Measurements from ENCODE around the gene C11orf21.

DNA sequence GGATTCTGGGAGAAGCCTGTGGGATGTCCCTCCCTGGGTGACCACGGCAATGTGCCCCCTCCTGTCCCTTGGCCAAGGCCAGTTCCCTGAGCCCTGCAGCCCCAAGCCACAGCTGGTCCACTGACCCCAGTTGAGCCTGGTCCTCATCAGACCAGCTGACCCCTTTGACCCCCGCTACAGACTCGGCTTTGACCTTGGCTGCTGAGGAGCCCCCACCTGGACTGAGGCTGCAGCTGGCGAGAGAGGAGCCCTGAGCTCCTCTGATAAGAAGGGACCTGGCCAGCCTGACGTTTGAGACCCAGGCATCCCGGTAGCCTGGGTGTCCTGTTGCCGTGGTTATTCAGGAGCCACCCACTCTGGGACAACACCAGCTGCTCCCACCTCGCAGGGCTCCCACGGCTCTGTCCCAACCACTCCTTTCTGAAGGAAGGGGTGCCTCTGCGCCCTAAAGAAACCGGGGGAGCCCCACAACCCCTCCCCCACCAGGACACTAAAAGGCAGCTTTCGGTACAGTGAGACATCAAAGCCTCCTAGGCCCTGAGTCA is 34.3 kb downstream of the C11orf21 start:
- TF ChIP-seq, protein P1, sequence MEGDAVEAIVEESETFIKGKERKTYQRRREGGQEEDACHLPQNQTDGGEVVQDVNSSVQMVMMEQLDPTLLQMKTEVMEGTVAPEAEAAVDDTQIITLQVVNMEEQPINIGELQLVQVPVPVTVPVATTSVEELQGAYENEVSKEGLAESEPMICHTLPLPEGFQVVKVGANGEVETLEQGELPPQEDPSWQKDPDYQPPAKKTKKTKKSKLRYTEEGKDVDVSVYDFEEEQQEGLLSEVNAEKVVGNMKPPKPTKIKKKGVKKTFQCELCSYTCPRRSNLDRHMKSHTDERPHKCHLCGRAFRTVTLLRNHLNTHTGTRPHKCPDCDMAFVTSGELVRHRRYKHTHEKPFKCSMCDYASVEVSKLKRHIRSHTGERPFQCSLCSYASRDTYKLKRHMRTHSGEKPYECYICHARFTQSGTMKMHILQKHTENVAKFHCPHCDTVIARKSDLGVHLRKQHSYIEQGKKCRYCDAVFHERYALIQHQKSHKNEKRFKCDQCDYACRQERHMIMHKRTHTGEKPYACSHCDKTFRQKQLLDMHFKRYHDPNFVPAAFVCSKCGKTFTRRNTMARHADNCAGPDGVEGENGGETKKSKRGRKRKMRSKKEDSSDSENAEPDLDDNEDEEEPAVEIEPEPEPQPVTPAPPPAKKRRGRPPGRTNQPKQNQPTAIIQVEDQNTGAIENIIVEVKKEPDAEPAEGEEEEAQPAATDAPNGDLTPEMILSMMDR (IDR thresholded peaks at IDR 0.05; ENCODE audit: poor library complexity): no peak
- TF ChIP-seq EZH2 (IDR thresholded peaks at IDR 0.05; ENCODE audit: borderline replicate concordance) (no peak), EZH2phosphoT487 (IDR thresholded peaks at IDR 0.05; ENCODE audit: low read depth, severe bottlenecking, unreplicated experiment) (no peak)

Data from hepatocyte (in vitro differentiated cells).